ENCODE measurements around the gene SOCS3.
A peak's percentile ranks its signal among the peaks of the same experiment; 100 is the strongest.
"Not testable (repeated sequence)": the region's sequence is repeated elsewhere in the genome, so short reads cannot be mapped to it uniquely, and the experiment has no call there.

The SOCS3 gene

DNA sequence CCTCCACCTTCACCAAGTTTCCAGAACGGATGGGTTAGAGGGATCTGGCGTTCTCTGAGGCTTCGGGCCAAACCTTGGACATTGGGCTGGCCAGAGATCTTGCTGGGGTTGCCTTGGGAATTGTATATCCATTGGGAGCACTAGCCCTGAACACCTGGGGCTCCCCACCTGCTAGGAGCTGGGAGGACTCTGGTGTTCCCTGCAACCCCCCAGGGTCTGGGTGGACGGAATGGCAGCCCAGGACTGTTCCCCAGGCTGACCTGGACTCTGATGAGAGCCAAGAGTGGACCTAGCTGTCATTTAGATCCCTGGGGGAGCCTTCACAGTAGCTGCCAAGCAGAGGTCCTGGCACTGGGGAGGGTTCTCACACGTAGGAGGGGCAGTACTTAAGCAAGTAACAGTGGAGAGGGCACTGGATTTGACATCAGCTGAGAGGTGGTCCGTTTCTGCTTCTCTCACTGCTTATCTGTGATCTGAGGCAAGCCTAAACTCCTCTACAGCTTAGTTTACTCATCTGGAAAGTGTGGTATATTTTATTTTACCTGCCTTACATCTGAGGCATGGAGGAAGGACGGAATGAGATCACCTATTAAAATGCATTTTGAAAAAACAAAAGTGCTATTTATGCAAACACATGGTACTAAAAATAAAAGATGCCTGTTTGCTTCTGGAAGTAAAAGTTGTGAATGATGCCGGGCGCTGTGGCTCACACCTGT is 11.7 kb downstream of the SOCS3 start:
- no peak for DNase-seq (ENCODE audit: low spot score)

DNA sequence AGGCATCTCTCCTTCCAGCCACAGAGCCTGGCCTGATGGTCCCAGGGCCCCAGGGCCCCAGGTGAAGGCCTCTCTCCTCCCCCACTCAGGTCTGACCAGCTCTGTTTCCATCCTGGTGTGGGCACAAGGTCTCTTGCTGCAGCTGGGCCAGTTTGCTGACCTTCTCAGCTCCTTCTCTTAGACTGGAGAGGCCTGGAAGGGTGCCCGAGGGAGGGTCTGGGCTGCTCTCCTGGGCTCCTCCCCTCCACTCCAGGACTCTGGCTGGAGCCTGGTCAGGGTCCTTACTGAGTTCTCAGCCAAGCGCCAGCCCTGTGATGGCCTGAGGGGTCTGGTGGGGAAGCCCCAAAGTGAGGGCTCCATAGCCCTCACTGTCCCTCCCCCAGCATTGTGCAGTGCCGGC is 12.4 kb downstream of the SOCS3 start:
- DNase-seq (ENCODE audit: low spot score), result no peak

- DNase-seq (ENCODE audit: low spot score), result no peak
These were observed 13.1 kb downstream of the SOCS3 start for GRCh38 chr17:78346605-78347250.

DNA sequence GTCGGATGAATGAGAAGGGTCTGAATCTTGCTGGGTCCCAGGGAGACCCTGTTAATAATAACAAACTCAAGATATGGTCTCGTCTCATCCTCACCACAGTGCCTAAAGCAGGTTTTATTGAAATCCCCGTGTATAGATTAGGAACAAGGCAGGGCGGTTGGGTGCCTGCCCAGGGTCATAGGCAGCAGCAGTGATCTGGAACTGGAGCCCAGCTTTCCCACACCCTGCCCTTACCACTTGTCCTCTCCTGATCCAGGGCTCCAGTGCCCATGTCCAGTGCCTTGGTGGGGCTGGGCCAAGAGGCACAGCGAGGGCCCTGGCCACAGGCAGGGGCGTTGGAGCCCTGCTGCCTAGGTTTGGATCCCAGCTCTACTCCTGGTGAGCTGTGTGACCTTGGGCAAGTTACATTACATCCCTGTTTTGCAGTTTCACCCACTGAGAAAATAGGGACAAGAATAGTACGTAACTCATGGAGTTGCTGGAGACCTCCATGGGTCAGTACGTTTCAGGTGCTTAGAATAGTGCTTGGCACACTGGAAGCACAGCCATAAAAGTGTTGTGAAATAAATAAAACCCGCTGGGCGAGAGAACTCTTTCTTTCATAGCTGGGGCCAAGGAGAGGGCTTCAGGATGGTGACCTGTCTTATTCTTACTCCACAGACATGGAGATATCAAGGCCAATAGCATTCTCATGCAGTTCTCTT is 13.9 kb downstream of the SOCS3 start:
- DNase-seq (ENCODE audit: low spot score), result no peak

DNA sequence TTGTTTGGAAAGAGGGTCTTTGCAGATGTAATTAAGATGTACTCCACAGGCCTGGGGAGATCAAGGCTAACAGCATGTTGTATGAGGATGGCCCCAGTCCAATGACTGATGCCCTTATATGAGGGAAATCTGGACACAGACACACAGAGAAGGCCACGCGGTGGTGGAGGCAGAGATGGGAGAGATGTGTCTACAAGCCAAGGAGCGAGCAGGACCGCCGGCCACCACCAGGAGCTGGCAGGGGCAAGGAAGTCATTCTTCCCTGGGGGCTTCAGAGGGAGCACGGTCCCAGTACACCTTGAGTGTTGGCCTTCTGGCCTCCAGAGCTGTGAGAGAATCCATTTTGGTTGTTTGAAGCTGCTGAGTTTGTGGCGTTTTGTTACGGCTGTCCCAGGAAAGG is 14.7 kb downstream of the SOCS3 start:
- DNase-seq (ENCODE audit: low spot score), result no peak

- no peak for DNase-seq (ENCODE audit: low spot score)
These were observed 15.2 kb downstream of the SOCS3 start for GRCh38 chr17:78344666-78345065.

- DNase-seq (ENCODE audit: low spot score), result no peak
These were observed 16.2 kb downstream of the SOCS3 start for GRCh38 chr17:78343543-78344201.

GRCh38 chr17:78343187-78343542 is 16.7 kb downstream of the SOCS3 start:
- DNase-seq (ENCODE audit: low spot score), result peak; percentile 99

GRCh38 chr17:78342449-78343186 is 17.3 kb downstream of the SOCS3 start:
- peak; percentile 91 for DNase-seq (ENCODE audit: low spot score)

DNA sequence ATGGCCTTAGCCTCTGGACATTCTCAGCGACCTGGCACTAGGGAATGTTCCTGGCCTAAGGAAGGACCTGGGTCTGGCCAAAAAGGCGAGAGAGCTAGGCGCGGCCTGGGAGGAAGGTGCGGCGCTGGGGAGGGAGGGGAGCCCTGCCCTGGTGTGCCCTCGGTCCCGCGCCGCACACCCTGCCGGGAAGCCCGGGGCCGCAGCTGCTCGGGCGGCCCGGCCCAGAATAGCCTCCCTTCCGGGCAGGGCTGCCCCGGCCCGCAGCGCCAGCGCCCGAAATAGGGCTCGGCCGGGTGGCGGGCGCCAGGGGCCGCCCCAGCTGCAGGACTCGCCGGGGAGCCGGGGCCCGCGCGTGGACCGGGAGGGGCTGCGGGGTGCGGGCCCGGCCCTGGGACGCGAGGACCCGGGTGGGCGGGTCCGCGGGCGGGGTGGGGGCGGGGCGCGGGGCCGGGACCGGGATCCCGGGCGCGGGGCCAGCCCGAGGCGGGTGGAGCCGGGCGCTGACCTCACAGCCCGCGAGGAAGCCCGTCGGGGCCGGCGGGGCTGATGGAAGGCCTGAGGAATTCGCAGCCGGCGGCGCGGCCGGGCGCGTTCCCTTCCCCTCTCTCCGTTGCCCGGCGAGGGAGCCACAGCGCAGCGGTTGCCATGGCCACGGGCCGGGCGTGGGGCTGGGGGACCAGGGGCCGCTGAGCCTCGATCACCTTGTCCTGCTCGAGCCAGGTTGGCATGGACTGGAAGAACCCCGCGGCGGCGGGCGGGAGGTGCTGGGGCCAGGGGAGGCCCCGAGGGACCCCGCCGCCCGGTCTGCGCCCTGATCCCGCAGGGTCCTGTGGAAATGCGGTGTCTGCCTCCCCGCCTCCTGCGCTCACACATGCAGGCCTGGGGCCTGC is 18.1 kb downstream of the SOCS3 start:
- DNase-seq (ENCODE audit: low spot score), result peak; percentile 90

DNA sequence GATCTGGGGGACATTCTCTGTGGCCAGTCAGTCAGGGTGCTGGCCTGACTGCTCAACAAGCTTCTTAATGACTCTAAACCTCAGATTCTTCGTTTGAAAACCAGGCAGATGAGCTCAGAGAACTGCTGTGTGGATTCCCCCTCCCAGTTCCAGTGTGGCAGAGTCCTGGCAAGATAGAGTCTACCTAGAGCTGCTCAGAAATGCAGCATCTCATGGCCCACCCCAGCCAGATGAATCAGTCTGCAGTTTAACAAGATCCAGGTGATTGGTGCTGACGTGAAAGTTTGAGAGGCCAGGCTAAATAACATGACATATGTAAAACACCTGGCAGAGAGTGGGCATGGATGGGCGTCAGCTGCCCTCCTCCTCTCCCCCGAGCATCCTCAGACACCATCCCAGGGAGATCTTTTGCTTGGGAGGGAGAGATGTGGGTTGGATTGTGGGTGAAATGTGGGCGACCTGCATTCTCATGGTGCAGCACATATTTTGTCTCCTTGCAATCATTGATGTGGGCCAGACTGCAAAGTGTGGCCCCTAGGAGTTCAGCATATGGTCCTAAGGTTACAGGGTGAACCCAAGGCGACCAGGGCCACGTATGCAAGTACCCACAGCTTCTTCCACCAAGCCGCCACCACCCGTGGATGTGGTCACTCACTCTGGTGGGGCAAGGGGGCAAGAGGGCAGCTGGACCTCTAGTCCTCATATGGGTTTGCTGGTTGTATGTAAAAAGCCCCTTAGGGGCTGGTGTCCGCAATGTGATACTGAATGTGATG is 19.5 kb downstream of the SOCS3 start:
- no peak for DNase-seq (ENCODE audit: low spot score)

DNA sequence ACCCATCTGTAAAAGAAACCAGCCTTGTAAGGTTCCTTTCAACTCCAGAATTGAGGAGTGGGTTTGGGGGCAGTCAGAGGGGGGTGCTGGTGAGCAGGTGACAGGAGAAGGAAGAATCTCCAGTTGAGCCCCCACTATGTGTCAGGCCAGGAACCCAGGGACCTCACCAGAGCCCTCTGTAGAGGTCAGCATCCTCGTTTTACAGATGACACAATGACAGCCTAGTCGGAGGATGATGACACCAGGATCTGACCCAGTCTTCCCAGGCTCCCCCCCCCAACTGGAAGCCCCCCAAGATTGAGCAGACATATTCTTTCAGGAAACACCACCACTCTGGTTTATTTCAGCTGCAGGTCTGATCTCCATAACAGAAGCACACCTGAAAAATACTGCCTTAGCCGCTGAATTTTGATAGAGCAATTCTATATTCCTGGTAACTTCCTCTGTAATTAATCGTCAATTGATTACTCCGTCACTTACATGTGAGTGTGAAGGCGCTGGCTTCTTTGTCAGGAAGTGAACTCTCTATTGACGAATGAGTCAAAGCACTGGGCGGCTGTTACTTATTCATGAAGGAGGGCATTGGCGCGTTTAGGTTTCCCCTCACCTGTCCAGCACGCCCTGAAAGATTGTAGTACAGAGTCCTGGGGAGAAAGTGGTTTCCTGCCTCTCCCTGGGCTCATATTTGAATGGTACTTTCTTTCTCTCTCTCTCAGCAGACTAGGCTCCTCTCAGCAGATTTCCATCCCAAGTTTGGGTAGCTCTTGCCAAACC is 21.2 kb downstream of the SOCS3 start:
- DNase-seq (ENCODE audit: low spot score), result no peak

DNA sequence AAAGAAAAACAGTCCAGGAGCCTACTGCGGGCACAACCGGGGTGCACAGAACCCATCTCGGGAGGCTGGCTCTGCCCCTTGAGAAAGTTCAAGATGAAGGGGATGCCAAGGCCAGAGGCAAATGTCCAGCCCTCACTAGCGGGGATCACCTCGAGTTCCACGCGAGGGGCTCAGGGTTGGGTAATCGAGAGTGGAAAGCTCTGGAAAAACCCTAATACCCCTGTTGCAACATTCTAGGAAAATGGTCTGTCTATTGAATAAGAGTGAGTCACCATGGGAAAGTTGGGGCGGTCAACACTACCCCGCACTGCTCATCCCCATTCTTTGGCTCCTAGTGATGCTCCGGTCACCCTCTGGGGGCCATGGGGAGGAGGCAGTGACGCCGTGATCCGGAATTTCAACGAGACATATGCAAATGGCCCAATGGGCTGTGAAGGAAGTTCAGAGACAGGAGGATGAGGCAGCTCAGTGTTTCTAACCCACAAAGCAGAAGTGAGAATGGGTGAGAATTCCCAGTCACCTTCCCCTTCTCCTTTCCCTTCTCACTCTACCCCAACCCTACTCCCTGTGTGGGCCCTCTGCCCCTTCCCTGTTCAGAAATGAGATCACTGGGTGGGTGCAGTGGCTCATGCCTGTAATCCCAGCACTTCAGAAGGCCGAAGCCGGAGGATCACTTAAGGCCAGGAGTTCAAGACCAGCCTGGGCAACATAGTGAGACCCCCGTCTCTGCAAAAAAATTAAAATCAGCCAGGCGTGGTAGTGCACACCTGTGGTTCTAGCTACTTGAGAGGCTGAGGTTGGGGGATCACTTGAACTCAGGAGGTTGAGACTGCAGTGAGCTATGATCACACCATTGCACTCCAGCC is 22.4 kb downstream of the SOCS3 start:
- peak; percentile 77 for DNase-seq (ENCODE audit: low spot score)

GRCh38 chr17:78335209-78335608 is 24.7 kb downstream of the SOCS3 start:
- DNase-seq (ENCODE audit: low spot score), result no peak

DNA sequence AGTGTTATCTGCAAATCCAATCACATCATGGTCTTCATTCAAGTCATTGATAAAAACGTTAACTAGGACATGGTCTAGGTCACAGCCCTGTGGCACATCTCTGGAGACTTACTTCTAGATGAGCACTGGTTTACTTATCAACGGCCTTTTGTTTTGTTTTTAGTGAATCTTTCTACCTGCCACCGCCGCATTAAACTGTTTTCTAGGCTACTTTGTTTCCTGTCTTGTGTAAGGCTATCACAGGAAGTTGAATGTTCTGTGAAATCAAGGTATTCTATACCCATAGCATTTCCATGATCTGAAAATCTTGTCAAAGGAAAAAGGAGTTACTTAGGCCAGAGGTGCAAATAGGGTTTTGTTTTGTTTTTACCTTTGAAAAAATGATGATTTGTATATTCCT is 26.9 kb downstream of the SOCS3 start:
- no peak for DNase-seq (ENCODE audit: low spot score)

- DNase-seq (ENCODE audit: low spot score), result not testable (repeated sequence)
These were observed 28.5 kb downstream of the SOCS3 start for GRCh38 chr17:78331355-78331754.

GRCh38 chr17:78330570-78331224 is 29.2 kb downstream of the SOCS3 start:
- DNase-seq (ENCODE audit: low spot score), result no peak
